Astrocyte (in vitro differentiated cells and primary cell): ENCODE data around the gene ARHGAP6. TPM values are rescaled to one million over a fixed set of nuclear protein-coding genes. Genes with fewer than 3 reads are reported as not detected.
A peak's percentile ranks its signal among the peaks of the same experiment; 100 is the strongest.
"Not testable (repeated sequence)": the region's sequence is repeated elsewhere in the genome, so short reads cannot be mapped to it uniquely, and the experiment has no call there.

Source experiments
- DNase-seq: peaks from one replicate; pipeline ENCODE4 v3.0.0-alpha.2; 2010; ENCODE audit warnings: low read depth
- FAIRE-seq: peaks from 2 replicates; lab custom pipeline; 2011; peaks lifted over from hg19 to GRCh38; lab: Jason Lieb, UNC
- H2AFZ ChIP-seq: 2 replicates; pipeline ENCODE4 v1.6.0; 2012; ENCODE audit warnings: low read depth, low read length, inconsistent platforms
- H3K27ac ChIP-seq: 2 replicates; pipeline ENCODE4 v1.5.1; 2011; ENCODE audit warnings: low read depth, low read length, inconsistent platforms
- H3K27me3 ChIP-seq: 2 replicates; pipeline ENCODE4 v1.6.0; 2011; ENCODE audit warnings: low read length, inconsistent platforms; ENCODE audit not compliant: insufficient read depth
- H3K36me3 ChIP-seq: 2 replicates; pipeline ENCODE4 v1.5.1; 2011; ENCODE audit warnings: low read length, inconsistent platforms; ENCODE audit not compliant: insufficient read depth
- H3K4me1 ChIP-seq: 2 replicates; pipeline ENCODE4 v1.5.1; 2011; ENCODE audit warnings: low read length, inconsistent platforms; ENCODE audit not compliant: insufficient read depth
- H3K4me2 ChIP-seq: 2 replicates; pipeline ENCODE4 v1.6.0; 2012; ENCODE audit warnings: low read length, inconsistent platforms
- H3K4me3 ChIP-seq: 2 replicates; pipeline ENCODE4 v1.5.1; 2011; ENCODE audit warnings: low read depth, mild to moderate bottlenecking, low read length, inconsistent platforms; ENCODE audit not compliant: insufficient read depth
- H3K79me2 ChIP-seq: 2 replicates; pipeline ENCODE4 v1.6.0; 2012; ENCODE audit warnings: mild to moderate bottlenecking, low read length, inconsistent platforms; ENCODE audit not compliant: insufficient read depth
- H3K9ac ChIP-seq: 2 replicates; pipeline ENCODE4 v1.6.0; 2012; ENCODE audit warnings: mild to moderate bottlenecking, low read length, inconsistent platforms
- H3K9me3 ChIP-seq: 2 replicates; pipeline ENCODE4 v1.5.1; 2012; ENCODE audit warnings: low read depth, mild to moderate bottlenecking, low read length, inconsistent platforms; ENCODE audit not compliant: insufficient read depth
- H4K20me1 ChIP-seq: 2 replicates; pipeline ENCODE4 v1.6.0; 2012; ENCODE audit warnings: low read length, inconsistent platforms; ENCODE audit not compliant: insufficient read depth
- H3K27ac Mint-ChIP-seq: one replicate; pipeline ENCODE4 v1.8.0; 2021; ENCODE audit warnings: mild to moderate bottlenecking, mixed read lengths; ENCODE audit not compliant: unreplicated experiment
- H3K27me3 Mint-ChIP-seq: one replicate; pipeline ENCODE4 v1.8.0; 2021; ENCODE audit warnings: low read depth, mixed read lengths; ENCODE audit not compliant: unreplicated experiment
- H3K36me3 Mint-ChIP-seq: one replicate; pipeline ENCODE4 v1.8.0; 2021; ENCODE audit warnings: low read depth, mixed read lengths; ENCODE audit not compliant: unreplicated experiment
- H3K4me1 Mint-ChIP-seq: one replicate; pipeline ENCODE4 v1.8.0; 2021; ENCODE audit warnings: low read depth, mixed read lengths; ENCODE audit not compliant: unreplicated experiment
- H3K4me3 Mint-ChIP-seq: one replicate; pipeline ENCODE4 v1.8.0; 2021; ENCODE audit warnings: mild to moderate bottlenecking, moderate library complexity, mixed read lengths; ENCODE audit not compliant: unreplicated experiment
- H3K9me3 Mint-ChIP-seq: one replicate; pipeline ENCODE4 v1.8.0; 2021; ENCODE audit warnings: mild to moderate bottlenecking, mixed read lengths; ENCODE audit not compliant: unreplicated experiment
- CTCF ChIP-seq: IDR thresholded peaks from 2 replicates; pipeline ENCODE4 v1.5.1; 2011; ENCODE audit warnings: low read depth, mild to moderate bottlenecking, inconsistent platforms, low read length, moderate library complexity; ENCODE audit not compliant: insufficient read depth
- EZH2 ChIP-seq: IDR thresholded peaks from 2 replicates; pipeline ENCODE4 v1.6.1; 2012; ENCODE audit warnings: mild to moderate bottlenecking, low read length, inconsistent platforms; ENCODE audit not compliant: insufficient read depth
- total RNA-seq: library from RNA; stranded (reverse); gene quantifications from 2 replicates; pipeline ENCODE4 v1.2.1, GENCODE V29; 2021

Gene ARHGAP6
- total RNA-seq, 1 donor from 2014 or later, result 0.30 TPM

- H3K27ac Mint-ChIP-seq, result no peak overlapping the region
- H3K36me3 Mint-ChIP-seq, result no peaks in the 10 kb centered on the region
- no peaks in the 10 kb centered on the region for H3K9me3 ChIP-seq
- H3K4me3 Mint-ChIP-seq, result no peak overlapping the region
- H4K20me1 ChIP-seq, result no peaks in the 10 kb centered on the region
- H3K4me2 ChIP-seq, result no peak overlapping the region
- peaks cover 3% of the 10 kb centered on the region for H3K4me1 ChIP-seq
- H3K4me3 ChIP-seq, result no peak overlapping the region
- H3K27me3 ChIP-seq, result no peaks in the 10 kb centered on the region
- no peaks in the 10 kb centered on the region for H3K36me3 ChIP-seq
- H3K9ac ChIP-seq, result no peak overlapping the region
- H3K27me3 Mint-ChIP-seq, result no peaks in the 10 kb centered on the region
- no peak overlapping the region for H3K27ac ChIP-seq
- H2AFZ ChIP-seq, result no peak overlapping the region
- H3K9me3 Mint-ChIP-seq, result no peaks in the 10 kb centered on the region
- no peaks in the 10 kb centered on the region for H3K79me2 ChIP-seq
- DNase-seq, result no peak
- TF ChIP-seq CTCF, result no peak
- TF ChIP-seq EZH2, result no peak
- H3K4me1 Mint-ChIP-seq, result no peaks in the 10 kb centered on the region
- FAIRE-seq, result peak; percentile 20
Observed at GRCh38 chrX:11366998-11367595, 298.6 kb downstream of the ARHGAP6 start.

GRCh38 chrX:11365426-11365825 lies 300.3 kb downstream of the ARHGAP6 start:
- H3K9me3 ChIP-seq, result no peaks in the 10 kb centered on the region
- no peaks in the 10 kb centered on the region for H3K4me1 Mint-ChIP-seq
- H3K27ac Mint-ChIP-seq, result no peak overlapping the region
- H3K36me3 ChIP-seq, result no peaks in the 10 kb centered on the region
- no peak overlapping the region for H2AFZ ChIP-seq
- no peak overlapping the region for H3K4me2 ChIP-seq
- no peaks in the 10 kb centered on the region for H3K79me2 ChIP-seq
- H3K36me3 Mint-ChIP-seq, result no peaks in the 10 kb centered on the region
- no peaks in the 10 kb centered on the region for H4K20me1 ChIP-seq
- H3K27me3 Mint-ChIP-seq, result no peaks in the 10 kb centered on the region
- no peak for TF ChIP-seq EZH2
- TF ChIP-seq CTCF, result no peak
- H3K4me1 ChIP-seq, result peaks cover 3% of the 10 kb centered on the region
- H3K27ac ChIP-seq, result no peak overlapping the region
- no peak overlapping the region for H3K9ac ChIP-seq
- no peak for FAIRE-seq
- DNase-seq, result no peak
- no peaks in the 10 kb centered on the region for H3K9me3 Mint-ChIP-seq
- H3K27me3 ChIP-seq, result no peaks in the 10 kb centered on the region
- H3K4me3 ChIP-seq, result no peak overlapping the region
- H3K4me3 Mint-ChIP-seq, result no peak overlapping the region

- no peaks in the 10 kb centered on the region for H3K4me1 Mint-ChIP-seq
- H3K9ac ChIP-seq, result no peak overlapping the region
- H3K9me3 ChIP-seq, result no peaks in the 10 kb centered on the region
- no peak for DNase-seq
- TF ChIP-seq EZH2, result no peak
- no peak for TF ChIP-seq CTCF
- no peak for FAIRE-seq
- no peaks in the 10 kb centered on the region for H3K36me3 ChIP-seq
- H3K4me2 ChIP-seq, result no peak overlapping the region
- no peak overlapping the region for H3K27ac ChIP-seq
- no peaks in the 10 kb centered on the region for H3K27me3 ChIP-seq
- no peaks in the 10 kb centered on the region for H4K20me1 ChIP-seq
- no peak overlapping the region for H3K27ac Mint-ChIP-seq
- H3K4me3 Mint-ChIP-seq, result no peak overlapping the region
- no peak overlapping the region for H2AFZ ChIP-seq
- peaks cover 3% of the 10 kb centered on the region for H3K4me1 ChIP-seq
- no peaks in the 10 kb centered on the region for H3K27me3 Mint-ChIP-seq
- H3K4me3 ChIP-seq, result no peak overlapping the region
- H3K79me2 ChIP-seq, result no peaks in the 10 kb centered on the region
- H3K9me3 Mint-ChIP-seq, result no peaks in the 10 kb centered on the region
- H3K36me3 Mint-ChIP-seq, result no peaks in the 10 kb centered on the region
Observed at GRCh38 chrX:11364835-11365234, 300.9 kb downstream of the ARHGAP6 start.

- not testable (repeated sequence) for H3K4me2 ChIP-seq, H3K36me3 ChIP-seq, H3K27me3 ChIP-seq, H3K4me1 Mint-ChIP-seq, H3K9me3 Mint-ChIP-seq, H3K79me2 ChIP-seq, H3K4me3 ChIP-seq, H3K36me3 Mint-ChIP-seq, H3K9ac ChIP-seq, H3K27ac Mint-ChIP-seq, FAIRE-seq, H3K9me3 ChIP-seq, H3K4me1 ChIP-seq, H3K27me3 Mint-ChIP-seq, DNase-seq, H3K4me3 Mint-ChIP-seq, H4K20me1 ChIP-seq, H3K27ac ChIP-seq, H2AFZ ChIP-seq
Observed at GRCh38 chrX:11363825-11364224, 301.9 kb downstream of the ARHGAP6 start.
